HG02938 (cell line): ENCODE data around the gene SLAIN2.
"Not testable (repeated sequence)": the region's sequence is repeated elsewhere in the genome, so short reads cannot be mapped to it uniquely, and the experiment has no call there.

Experiments used
- ATAC-seq: cut with Tn5 transposase; IDR thresholded peaks from one replicate; pipeline ENCODE4 v1.9.1; 2021; ENCODE audit warnings: mild to moderate bottlenecking, moderate library complexity; ENCODE audit not compliant: unreplicated experiment

SLAIN2 gene

GRCh38 chr4:48432017-48432416 lies 90.7 kb downstream of the SLAIN2 start:
- ATAC-seq: no peak

- no peak for ATAC-seq
These were observed 95.0 kb downstream of the SLAIN2 start for GRCh38 chr4:48436318-48436717.

GRCh38 chr4:48439988-48440387 lies 98.7 kb downstream of the SLAIN2 start:
- no peak for ATAC-seq

GRCh38 chr4:48440914-48441313 lies 99.6 kb downstream of the SLAIN2 start:
- ATAC-seq: not testable (repeated sequence)

- ATAC-seq: no peak
These were observed 104.4 kb downstream of the SLAIN2 start for GRCh38 chr4:48445704-48446103.

- ATAC-seq: no peak
These were observed 105.3 kb downstream of the SLAIN2 start for GRCh38 chr4:48446642-48447041.

GRCh38 chr4:48449151-48449550 lies 107.8 kb downstream of the SLAIN2 start:
- no peak for ATAC-seq

- ATAC-seq: no peak
These were observed 109.4 kb downstream of the SLAIN2 start for GRCh38 chr4:48450740-48451139.

GRCh38 chr4:48451656-48452055 lies 110.3 kb downstream of the SLAIN2 start:
- ATAC-seq: not testable (repeated sequence)

GRCh38 chr4:48454591-48454990 lies 113.3 kb downstream of the SLAIN2 start:
- no peak for ATAC-seq

GRCh38 chr4:48461000-48461399 lies 119.7 kb downstream of the SLAIN2 start:
- no peak for ATAC-seq

- no peak for ATAC-seq
These were observed 121.0 kb downstream of the SLAIN2 start for GRCh38 chr4:48462363-48462762.

- no peak for ATAC-seq
These were observed 126.1 kb downstream of the SLAIN2 start for GRCh38 chr4:48467442-48467841.

- ATAC-seq: no peak
These were observed 126.6 kb downstream of the SLAIN2 start for GRCh38 chr4:48467891-48468290.

GRCh38 chr4:48470137-48470536 lies 128.8 kb downstream of the SLAIN2 start:
- no peak for ATAC-seq

- ATAC-seq: no peak
These were observed 129.2 kb downstream of the SLAIN2 start for GRCh38 chr4:48470570-48470969.

- ATAC-seq: no peak
These were observed 131.5 kb downstream of the SLAIN2 start for GRCh38 chr4:48472794-48473193.

- ATAC-seq: no peak
These were observed 134.4 kb downstream of the SLAIN2 start for GRCh38 chr4:48475770-48476169.
